Fibroblast of lung (primary cell): ENCODE data around the gene INTS11. TPM values are rescaled to one million over a fixed set of nuclear protein-coding genes. Genes with fewer than 3 reads are reported as not detected.

Source experiments
- DNase-seq, 2 donors: peaks; one replicate each; pipeline versions ENCODE4 v3.0.0 to v3.0.0-alpha.2; 2010; ENCODE audit warnings: low read depth in 2 of 2
- H2AFZ ChIP-seq: 2 replicates; pipeline ENCODE4 v1.5.1; 2012; ENCODE audit warnings: low read length, control low read depth, inconsistent platforms
- H3K27ac ChIP-seq: 2 replicates; pipeline ENCODE4 v1.5.1; 2011; ENCODE audit warnings: low read length, control low read depth; ENCODE audit not compliant: insufficient read depth
- H3K27me3 ChIP-seq: 2 replicates; pipeline ENCODE4 v1.5.1; 2011; ENCODE audit warnings: mild to moderate bottlenecking, low read length; ENCODE audit not compliant: control insufficient read depth, insufficient read depth
- H3K36me3 ChIP-seq: 2 replicates; pipeline ENCODE4 v1.5.1; 2011; ENCODE audit warnings: low read length; ENCODE audit not compliant: control insufficient read depth, insufficient read depth
- H3K4me1 ChIP-seq: 2 replicates; pipeline ENCODE4 v1.5.1; 2011; ENCODE audit warnings: low read length; ENCODE audit not compliant: control insufficient read depth, insufficient read depth; ENCODE audit errors: extremely low read depth
- H3K4me2 ChIP-seq: 2 replicates; pipeline ENCODE4 v1.5.1; 2011; ENCODE audit warnings: low read length, control low read depth; ENCODE audit not compliant: insufficient read depth; ENCODE audit errors: extremely low read depth
- H3K4me3 ChIP-seq, 4 experiments: fragments of 200-600 bp in 1 of 4; sonication (generic) in 1 of 4; replicated peaks in 1 of 4; 2 replicates each; pipeline ENCODE4 v1.5.1; 2011 to 2016; ENCODE audit warnings: low read length in 4 of 4, low read depth in 3 of 4, mild to moderate bottlenecking in 3 of 4, control low read depth in 2 of 4, inconsistent platforms in 1 of 4, mixed read lengths in 1 of 4; ENCODE audit not compliant: insufficient read depth in 1 of 4; ENCODE audit errors: control extremely low read depth in 1 of 4
- H3K79me2 ChIP-seq: 2 replicates; pipeline ENCODE4 v1.5.1; 2012; ENCODE audit warnings: mild to moderate bottlenecking, low read length, inconsistent platforms; ENCODE audit not compliant: control insufficient read depth, insufficient read depth
- H3K9ac ChIP-seq: 2 replicates; pipeline ENCODE4 v1.5.1; 2011; ENCODE audit warnings: mild to moderate bottlenecking, low read length, control low read depth; ENCODE audit not compliant: insufficient read depth
- H3K9me3 ChIP-seq: 2 replicates; pipeline ENCODE4 v1.5.1; 2012; ENCODE audit warnings: low read depth, low read length; ENCODE audit not compliant: control insufficient read depth, insufficient read depth
- H4K20me1 ChIP-seq: 2 replicates; pipeline ENCODE4 v1.5.1; 2011; ENCODE audit warnings: low read length; ENCODE audit not compliant: control insufficient read depth, insufficient read depth; ENCODE audit errors: extremely low read depth
- CTCF ChIP-seq, 2 donors: IDR thresholded peaks in 1 of 2; conservative IDR thresholded peaks in 1 of 2; 1 replicate in 1 of 2; 2 replicates in 1 of 2; pipeline ENCODE4 v1.5.1; 2011 to 2012; ENCODE audit warnings: low read length in 2 of 2, control low read depth in 1 of 2, inconsistent platforms in 1 of 2, low read depth in 1 of 2, mild to moderate bottlenecking in 1 of 2
- EZH2 ChIP-seq: IDR thresholded peaks from 2 replicates; pipeline ENCODE4 v1.5.1; 2012; ENCODE audit warnings: low read length, control low read depth, mild to moderate bottlenecking; ENCODE audit errors: missing control alignments
- polyA plus RNA-seq, 2 donors: library from polyadenylated mRNA; depleted of rRNA in 1 of 2; stranded (reverse) in 1 of 2; unstranded in 1 of 2; fragments of >200 nt; gene quantifications; 2 replicates each; pipeline ENCODE4 v1.2.1, GENCODE V29; 2011 to 2012; ENCODE audit warnings: missing spikeins in 1 of 2
- total RNA-seq: library from RNA; depleted of rRNA; stranded (reverse); fragments of >200 nt; gene quantifications from 2 replicates; pipeline ENCODE4 v1.2.1, GENCODE V29; 2014

Gene INTS11
- total and polyA plus RNA-seq, 2 donors (not counting 1 experiment from before 2014, with no cell fraction given): 44.1 to 69.2 TPM

- Histone ChIP-seq H2AFZ (no peak overlapping the region), H4K20me1 (no peaks in the 10 kb centered on the region), H3K4me3 (no peak overlapping the region), H3K9ac (no peak overlapping the region), H3K36me3 (peaks cover 52% of the 10 kb centered on the region), H3K4me2 (no peak overlapping the region), H3K27me3 (no peaks in the 10 kb centered on the region), H3K79me2 (peaks cover 30% of the 10 kb centered on the region), H3K27ac (no peak overlapping the region), H3K9me3 (no peaks in the 10 kb centered on the region), H3K4me1 (peaks cover 11% of the 10 kb centered on the region)
- DNase-seq: no peak
- TF ChIP-seq EZH2 (no peak), CTCF (conservative IDR thresholded peaks at IDR 0.05 in 1 of 2, IDR thresholded peaks at IDR 0.05 in 1 of 2; ENCODE audit: low read depth in 1 of 2, low read length in 2 of 2) (no peak)
Observed at GRCh38 chr1:1314678-1315335, 9.7 kb downstream of the INTS11 start.

- Histone ChIP-seq H3K79me2 (peaks cover 30% of the 10 kb centered on the region), H3K36me3 (peaks cover 50% of the 10 kb centered on the region), H3K4me2 (no peak overlapping the region), H3K27me3 (no peaks in the 10 kb centered on the region), H4K20me1 (no peaks in the 10 kb centered on the region), H3K9me3 (no peaks in the 10 kb centered on the region), H3K9ac (no peak overlapping the region), H3K27ac (no peak overlapping the region), H2AFZ (no peak overlapping the region), H3K4me1 (peaks cover 16% of the 10 kb centered on the region), H3K4me3 (no peak overlapping the region)
- TF ChIP-seq CTCF (conservative IDR thresholded peaks at IDR 0.05 in 1 of 2, IDR thresholded peaks at IDR 0.05 in 1 of 2; ENCODE audit: low read depth in 1 of 2, low read length in 2 of 2) (no peak), EZH2 (no peak)
- DNase-seq: no peak
Observed at GRCh38 chr1:1314237-1314586, 10.2 kb downstream of the INTS11 start.

DNA sequence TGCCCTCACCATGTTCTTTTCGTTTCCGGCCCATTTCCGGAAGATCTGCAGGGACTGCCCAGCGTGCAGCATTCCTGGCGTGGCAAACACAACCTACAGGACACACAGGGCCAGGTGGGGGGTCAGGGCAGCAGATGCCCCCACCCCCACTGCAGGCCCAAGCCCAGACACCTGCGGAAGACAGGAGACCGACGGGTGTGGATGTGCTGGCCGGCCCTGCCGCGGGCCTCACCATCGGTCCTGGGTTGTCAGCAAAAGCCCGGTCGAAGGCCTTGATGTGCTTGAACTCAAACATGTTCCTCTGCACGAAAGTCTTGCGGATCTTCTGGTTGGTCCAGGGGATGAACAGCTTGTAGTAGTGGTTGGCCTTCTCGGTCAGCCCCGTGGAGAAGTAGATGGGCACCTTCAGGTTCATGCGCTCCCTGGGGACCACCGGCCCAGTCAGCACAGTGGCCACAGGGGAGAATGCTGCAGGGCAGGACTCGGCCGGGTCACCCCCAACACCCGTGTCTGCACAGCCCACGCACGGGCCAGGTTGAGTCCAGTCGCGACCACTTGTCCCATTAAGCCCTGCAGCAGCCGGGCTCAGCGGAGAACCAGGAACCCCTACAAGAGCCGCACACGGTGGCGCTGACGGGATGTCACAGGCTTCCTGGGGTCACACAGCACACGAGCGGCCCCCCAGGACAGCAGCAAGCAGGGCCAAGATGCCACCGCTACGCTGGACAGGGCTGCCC, 10.8 kb downstream of the INTS11 start:
- no peak for TF ChIP-seq EZH2
- TF ChIP-seq CTCF (conservative IDR thresholded peaks at IDR 0.05 in 1 of 2, IDR thresholded peaks at IDR 0.05 in 1 of 2; ENCODE audit: low read depth in 1 of 2, low read length in 2 of 2): no peak
- Histone ChIP-seq H3K79me2 (peaks cover 29% of the 10 kb centered on the region), H3K4me3 (no peak overlapping the region), H3K4me1 (peaks cover 12% of the 10 kb centered on the region), H3K9me3 (no peaks in the 10 kb centered on the region), H2AFZ (no peak overlapping the region), H3K9ac (no peak overlapping the region), H3K4me2 (no peak overlapping the region), H3K27ac (no peak overlapping the region), H3K36me3 (peaks cover 46% of the 10 kb centered on the region), H4K20me1 (no peaks in the 10 kb centered on the region), H3K27me3 (no peaks in the 10 kb centered on the region)
- no peak for DNase-seq
